KMS-11 (cell line): ENCODE measurements around the gene UNC13D.

Source experiments
- H2AFZ ChIP-seq: fragments of 200-600 bp; sonication (generic); 2 replicates; pipeline ENCODE4 v1.6.1; 2016; ENCODE audit warnings: antibody characterized with exemption, mixed run types, low read depth
- H3K27ac ChIP-seq: fragments of 200-600 bp; sonication (generic); 2 replicates; pipeline ENCODE4 v1.6.1; 2016; ENCODE audit warnings: mild to moderate bottlenecking, mixed run types
- H3K27me3 ChIP-seq: fragments of 200-600 bp; sonication (generic); 2 replicates; pipeline ENCODE4 v1.6.1; 2017; ENCODE audit warnings: mild to moderate bottlenecking, low read depth, mixed run types, moderate library complexity; ENCODE audit not compliant: insufficient read depth
- H3K36me3 ChIP-seq: fragments of 200-600 bp; sonication (generic); 2 replicates; pipeline ENCODE4 v1.6.1; 2017; ENCODE audit warnings: mild to moderate bottlenecking, mixed run types; ENCODE audit not compliant: insufficient read depth
- H3K4me1 ChIP-seq: fragments of 200-600 bp; sonication (generic); 2 replicates; pipeline ENCODE4 v1.6.1; 2016; ENCODE audit warnings: mild to moderate bottlenecking, low read depth, mixed run types; ENCODE audit not compliant: poor library complexity, severe bottlenecking
- H3K4me2 ChIP-seq: fragments of 200-600 bp; sonication (generic); 2 replicates; pipeline ENCODE4 v1.7.0; 2016; ENCODE audit warnings: mild to moderate bottlenecking, mixed run types
- H3K4me3 ChIP-seq: fragments of 200-600 bp; sonication (generic); IDR thresholded peaks from 2 replicates; pipeline ENCODE4 v1.6.1; 2017; ENCODE audit warnings: low read depth, low read length, mixed read lengths; ENCODE audit not compliant: insufficient read depth
- H3K79me2 ChIP-seq: fragments of 200-600 bp; sonication (generic); 2 replicates; pipeline ENCODE4 v1.6.1; 2016; ENCODE audit warnings: low read depth, mixed run types; ENCODE audit not compliant: insufficient read depth
- H3K9ac ChIP-seq: fragments of 200-600 bp; sonication (generic); 2 replicates; pipeline ENCODE4 v1.6.1; 2016; ENCODE audit warnings: mild to moderate bottlenecking, mixed run types
- H4K20me1 ChIP-seq: fragments of 200-600 bp; sonication (generic); 2 replicates; pipeline ENCODE4 v1.6.1; 2016; ENCODE audit warnings: mild to moderate bottlenecking, mixed run types; ENCODE audit not compliant: insufficient read depth
- TF ChIP-seq, protein P1 (sequence below): fragments of 200-600 bp; sonication (generic); conservative IDR thresholded peaks from 2 replicates; pipeline ENCODE4 v1.6.1; 2017; ENCODE audit warnings: low read depth, mild to moderate bottlenecking, antibody characterized with exemption, low read length, moderate library complexity, mixed read lengths

The UNC13D gene

GRCh38 chr17:75825748-75826370 lies 18.3 kb downstream of the UNC13D start:
- H3K27ac ChIP-seq, result no peak overlapping the region

DNA sequence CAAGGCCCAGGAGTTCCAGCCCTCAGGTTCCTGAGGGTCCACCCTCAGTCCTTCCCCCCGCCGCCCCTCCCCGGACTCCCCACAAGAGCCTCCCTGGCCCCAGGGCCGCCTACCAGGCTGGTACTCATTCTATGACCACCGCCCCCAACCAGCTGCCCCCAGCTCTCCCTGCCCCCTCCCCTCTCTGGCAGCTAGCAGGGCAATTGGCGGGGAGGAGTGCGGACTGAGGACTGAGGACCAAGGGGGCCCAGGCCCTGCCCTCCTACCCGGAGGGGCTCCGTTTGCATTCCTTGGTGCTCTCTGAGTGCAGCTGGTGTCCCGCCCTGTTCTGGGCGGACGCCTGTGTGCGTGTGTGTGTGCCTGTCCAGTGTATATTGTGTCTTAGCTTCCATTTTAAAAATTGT lies 19.1 kb downstream of the UNC13D start:
- Histone ChIP-seq H3K9ac (no peak overlapping the region), H3K79me2 (no peaks in the 10 kb centered on the region), H3K4me2 (no peak overlapping the region), H4K20me1 (no peaks in the 10 kb centered on the region), H3K27me3 (no peaks in the 10 kb centered on the region), H2AFZ (no peak overlapping the region), H3K4me1 (peaks cover 22% of the 10 kb centered on the region), H3K36me3 (no peaks in the 10 kb centered on the region), H3K27ac (no peak overlapping the region), H3K4me3 (no peak overlapping the region)
- TF ChIP-seq, protein P1, sequence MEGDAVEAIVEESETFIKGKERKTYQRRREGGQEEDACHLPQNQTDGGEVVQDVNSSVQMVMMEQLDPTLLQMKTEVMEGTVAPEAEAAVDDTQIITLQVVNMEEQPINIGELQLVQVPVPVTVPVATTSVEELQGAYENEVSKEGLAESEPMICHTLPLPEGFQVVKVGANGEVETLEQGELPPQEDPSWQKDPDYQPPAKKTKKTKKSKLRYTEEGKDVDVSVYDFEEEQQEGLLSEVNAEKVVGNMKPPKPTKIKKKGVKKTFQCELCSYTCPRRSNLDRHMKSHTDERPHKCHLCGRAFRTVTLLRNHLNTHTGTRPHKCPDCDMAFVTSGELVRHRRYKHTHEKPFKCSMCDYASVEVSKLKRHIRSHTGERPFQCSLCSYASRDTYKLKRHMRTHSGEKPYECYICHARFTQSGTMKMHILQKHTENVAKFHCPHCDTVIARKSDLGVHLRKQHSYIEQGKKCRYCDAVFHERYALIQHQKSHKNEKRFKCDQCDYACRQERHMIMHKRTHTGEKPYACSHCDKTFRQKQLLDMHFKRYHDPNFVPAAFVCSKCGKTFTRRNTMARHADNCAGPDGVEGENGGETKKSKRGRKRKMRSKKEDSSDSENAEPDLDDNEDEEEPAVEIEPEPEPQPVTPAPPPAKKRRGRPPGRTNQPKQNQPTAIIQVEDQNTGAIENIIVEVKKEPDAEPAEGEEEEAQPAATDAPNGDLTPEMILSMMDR, result no peak

More at GRCh38 chr17:75825748-75826370, 18.3 kb downstream of the UNC13D start:
- Histone ChIP-seq H4K20me1 (no peaks in the 10 kb centered on the region), H3K27me3 (no peaks in the 10 kb centered on the region), H3K79me2 (no peaks in the 10 kb centered on the region), H3K36me3 (no peaks in the 10 kb centered on the region), H3K4me3 (no peak overlapping the region), H3K9ac (no peak overlapping the region), H3K4me2 (no peak overlapping the region), H2AFZ (no peak overlapping the region), H3K4me1 (peaks cover 22% of the 10 kb centered on the region)
- TF ChIP-seq, protein P1, result no peak

DNA sequence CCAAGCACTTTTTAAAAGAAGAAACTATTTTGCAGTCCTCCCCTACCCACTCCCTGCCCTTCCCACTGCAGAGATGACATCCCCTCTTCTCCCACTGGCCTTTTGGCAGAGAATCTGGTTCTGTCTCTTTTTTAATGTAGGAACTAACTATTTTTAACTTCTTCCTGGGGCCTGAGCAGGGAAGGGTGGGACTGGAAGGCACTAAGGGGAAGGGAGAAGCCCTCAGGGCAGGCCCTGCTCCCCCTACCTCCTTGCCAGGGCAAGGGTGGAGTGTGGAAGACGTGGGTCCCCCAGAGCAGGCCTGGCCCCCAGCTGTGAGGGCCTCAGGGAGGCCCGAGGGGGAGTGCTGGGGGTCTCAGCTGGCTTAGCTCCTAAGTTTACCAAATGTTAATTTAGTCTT lies 19.5 kb downstream of the UNC13D start:
- Histone ChIP-seq H3K27me3 (no peaks in the 10 kb centered on the region), H3K36me3 (no peaks in the 10 kb centered on the region), H3K27ac (no peak overlapping the region), H3K4me1 (peaks cover 22% of the 10 kb centered on the region), H3K9ac (no peak overlapping the region), H3K4me2 (no peak overlapping the region), H3K79me2 (no peaks in the 10 kb centered on the region), H2AFZ (no peak overlapping the region), H4K20me1 (no peaks in the 10 kb centered on the region), H3K4me3 (no peak overlapping the region)
- TF ChIP-seq, protein P1, result no peak

DNA sequence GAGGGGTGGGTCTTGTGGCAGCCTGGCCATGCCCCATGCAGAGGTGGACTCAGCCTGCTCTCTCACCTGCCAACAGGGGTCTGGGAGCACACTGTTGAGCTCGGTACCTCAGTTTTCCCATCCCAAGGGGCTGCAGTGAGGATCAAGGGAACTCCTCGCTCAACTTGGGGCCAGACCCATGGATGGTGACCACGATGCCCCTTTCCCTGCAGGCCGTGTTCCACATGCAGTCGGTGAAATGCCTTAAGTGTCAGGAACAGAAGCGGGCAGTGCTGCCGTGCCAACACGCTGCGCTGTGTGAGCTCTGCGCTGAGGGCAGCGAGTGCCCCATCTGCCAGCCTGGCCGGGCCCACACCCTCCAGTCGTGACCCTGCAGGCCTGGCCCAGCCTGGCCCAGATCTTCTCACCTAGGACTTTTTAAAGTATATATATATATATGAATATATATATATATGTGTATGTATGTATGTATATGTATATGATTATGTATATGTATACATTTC lies 20.1 kb downstream of the UNC13D start:
- no peak overlapping the region for H2AFZ ChIP-seq
- H3K9ac ChIP-seq, result no peak overlapping the region
- no peak overlapping the region for H3K27ac ChIP-seq
- no peak overlapping the region for H3K4me3 ChIP-seq
- no peak overlapping the region for H3K4me2 ChIP-seq
- TF ChIP-seq, protein P1, result no peak
- H3K27me3 ChIP-seq, result no peaks in the 10 kb centered on the region
- H3K36me3 ChIP-seq, result no peaks in the 10 kb centered on the region
- peaks cover 22% of the 10 kb centered on the region for H3K4me1 ChIP-seq
- no peaks in the 10 kb centered on the region for H4K20me1 ChIP-seq
- H3K79me2 ChIP-seq, result no peaks in the 10 kb centered on the region
